ENCODE data around the gene STX1B. TPM values are rescaled to one million over a fixed set of nuclear protein-coding genes. Genes with fewer than 3 reads are reported as not detected.

STX1B gene
- total and polyA plus RNA-seq, 2 of the 8 experiments (the other 6 are each of a cell fraction or from before 2014, with no cell fraction given), result 8.9 to 20.2 TPM

DNA sequence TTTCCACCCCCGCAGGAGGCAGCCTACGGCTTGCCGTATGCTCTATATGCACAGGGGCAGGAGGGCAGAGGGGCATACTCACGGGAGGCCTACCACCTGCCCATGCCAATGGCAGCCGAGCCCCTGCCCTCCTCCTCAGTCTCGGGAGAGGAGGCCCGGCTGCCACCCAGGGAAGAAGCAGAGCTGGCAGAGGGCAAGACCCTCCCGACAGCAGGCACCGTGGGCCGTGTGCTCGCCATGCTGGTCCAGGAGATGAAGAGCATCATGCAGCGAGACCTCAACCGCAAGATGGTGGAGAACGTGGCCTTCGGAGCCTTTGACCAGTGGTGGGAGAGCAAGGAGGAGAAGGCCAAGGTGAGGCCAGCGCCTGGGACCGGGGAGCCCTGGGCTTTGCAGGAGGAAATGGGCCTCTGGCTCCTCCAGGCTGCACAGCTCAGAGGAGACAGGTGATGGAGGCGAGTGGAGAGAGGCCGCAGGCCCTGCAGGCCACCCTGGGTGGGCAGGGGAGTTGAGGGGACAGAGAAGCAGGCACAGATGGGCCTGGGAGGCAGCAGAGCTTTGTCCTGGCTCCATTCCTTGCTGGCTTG, 44.3 kb downstream of the STX1B start:
- H4K5ac ChIP-seq (ENCODE audit: insufficient read length, low read depth, low read length), result no peak overlapping the region
- H3K18ac ChIP-seq (ENCODE audit: extremely low read depth, low read length), result no peak overlapping the region
- H3K36me3 ChIP-seq (ENCODE audit: control insufficient read depth in 2 of 4, insufficient read depth in 4 of 4, low read length in 3 of 4), result peaks cover 52 to 86% (median 64%) of the 10 kb centered on the region in 4 experiments
- no peak overlapping the region for H2BK5ac ChIP-seq (ENCODE audit: low read depth, low read length)
- CTCF ChIA-PET (ENCODE audit: partially characterized antibody), result interaction anchor here (1.5 to 3.8 kb wide), 2 partner anchors 11 to 13 kb away, joined by 6 to 26 read pairs; no protein-coding TSS in a partner anchor
- no peak overlapping the region for H3K56ac ChIP-seq (replicated peaks; ENCODE audit: insufficient read length, low read depth, low read length)
- no peak overlapping the region for H3K4ac ChIP-seq (replicated peaks; ENCODE audit: insufficient read length, low read depth, low read length)
- 0 out of 2 replicates have a peak overlapping the region, but pooled peaks have one; percentile 25 for H4K8ac ChIP-seq (ENCODE audit: extremely low read depth, insufficient read depth, low read length)
- peaks cover under 1 to 15% of the 10 kb centered on the region in 2 experiments for H4K20me1 ChIP-seq (replicated peaks in 1 of 2; ENCODE audit: control insufficient read depth in 1 of 2, insufficient read depth in 2 of 2, low read length in 2 of 2)
- H3K79me1 ChIP-seq (ENCODE audit: low read depth, low read length), result peaks cover 1% of the 10 kb centered on the region; the same call in 1 of the 2 replicates
- no peak overlapping the region for H4K91ac ChIP-seq (replicated peaks; ENCODE audit: insufficient read length, low read length)
- H3K14ac ChIP-seq (ENCODE audit: insufficient read length), result no peak overlapping the region
- H3K23ac ChIP-seq (ENCODE audit: insufficient read length), result no peak overlapping the region
- TF ChIP-seq RAD21 (IDR thresholded peaks at IDR 0.05 in 1 of 2, conservative IDR thresholded peaks at IDR 0.05 in 1 of 2; ENCODE audit: low read depth in 2 of 2, low read length in 2 of 2) (no peak), POLR2AphosphoS5 (IDR thresholded peaks at IDR 0.05; ENCODE audit: low read depth, low read length) (peak; percentile 48; the same call in 1 of the 2 replicates)
- H3K23me2 ChIP-seq (ENCODE audit: low read depth, low read length), result no peaks in the 10 kb centered on the region
- FAIRE-seq (no peak), DNase-seq (ENCODE audit: low read depth in 1 of 2, low spot score in 2 of 2) (no peak)
- H2AK5ac ChIP-seq (ENCODE audit: low read depth, low read length), result no peak overlapping the region
- H3K4me2 ChIP-seq (ENCODE audit: insufficient read depth in 1 of 2, low read depth in 2 of 2, low read length in 2 of 2), result no peak overlapping the region
- H2BK20ac ChIP-seq (ENCODE audit: low read length), result no peak overlapping the region
- POLR2A ChIA-PET (ENCODE audit: partially characterized antibody), result interaction anchor here (0.6 to 6.4 kb wide), 9 partner anchors 8 to 522 kb away, joined by 3 to 45 read pairs (median 3); partner anchors contain the start of genes HSD3B7 and SETD1A
- no peaks in the 10 kb centered on the region for H3K79me2 ChIP-seq (ENCODE audit: control insufficient read depth in 1 of 2, insufficient read depth in 2 of 2, low read length in 2 of 2)
- no peak overlapping the region for H2BK12ac ChIP-seq (ENCODE audit: low read depth, low read length)
- no peak overlapping the region for H2BK15ac ChIP-seq (ENCODE audit: low read length)
- no peaks in the 10 kb centered on the region for H3K4me1 ChIP-seq (replicated peaks in 1 of 4; ENCODE audit: control insufficient read depth in 3 of 4, insufficient read depth in 4 of 4, low read length in 3 of 4)
- H3K9me3 ChIP-seq (ENCODE audit: insufficient read depth in 2 of 2, low read depth in 1 of 2, low read length in 1 of 2), result no peaks in the 10 kb centered on the region; a peak in 1 of 4 replicates
- no peak overlapping the region for H3K27ac ChIP-seq (ENCODE audit: low read depth, low read length)
- no peak overlapping the region for H3K4me3 ChIP-seq (ENCODE audit: extremely low read depth in 1 of 4, insufficient read depth in 2 of 4, low read depth in 3 of 4, low read length in 4 of 4)
- H3K27me3 ChIP-seq (replicated peaks in 1 of 4; ENCODE audit: control insufficient read depth in 3 of 4, extremely low read depth in 1 of 4, insufficient read depth in 3 of 4, low read length in 3 of 4), result no peaks in the 10 kb centered on the region
- 95% methylated on average over 19 of the region's 19 CpGs; no CpG with 5 or more reads in 1 of the 2 experiments for WGBS, 2 experiments (ENCODE audit: extremely low coverage in 1 of 2, insufficient coverage in 1 of 2, insufficient read length in 1 of 2, insufficient replicate concordance in 2 of 2, low coverage in 1 of 2, low lambda C conversion rate in 2 of 2, missing lambda C conversion rate in 1 of 2)
- H2AFZ ChIP-seq (ENCODE audit: low read length), result no peak overlapping the region
- H2BK120ac ChIP-seq (replicated peaks; ENCODE audit: low read depth, low read length), result no peak overlapping the region
- no peak overlapping the region for H3K9ac ChIP-seq (replicated peaks in 1 of 4; ENCODE audit: extremely low read depth in 1 of 4, low read depth in 3 of 4, low read length in 3 of 4)
